Left ventricle myocardium inferior (tissue), 1 donor: ENCODE measurements around the gene DUSP10. TPM values are rescaled to one million over a fixed set of nuclear protein-coding genes. Genes with fewer than 3 reads are reported as not detected.

Source experiments
- DNase-seq: peaks from one replicate; pipeline ENCODE4 v3.0.0-alpha.2; 2020
- H3K27ac ChIP-seq: fragments of 200-600 bp; replicated peaks from 2 replicates; pipeline ENCODE4 v1.8.0; 2021
- H3K27me3 ChIP-seq: fragments of 200-600 bp; 2 replicates; pipeline ENCODE4 v1.8.0; 2021; ENCODE audit warnings: low read depth
- H3K36me3 ChIP-seq: fragments of 200-600 bp; 2 replicates; pipeline ENCODE4 v1.8.0; 2021
- H3K4me1 ChIP-seq: fragments of 200-600 bp; 2 replicates; pipeline ENCODE4 v1.8.0; 2021
- H3K4me3 ChIP-seq: fragments of 200-600 bp; 2 replicates; pipeline ENCODE4 v1.8.0; 2021; ENCODE audit warnings: mild to moderate bottlenecking, moderate library complexity
- H3K9me3 ChIP-seq: fragments of 200-600 bp; replicated peaks from 2 replicates; pipeline ENCODE4 v1.8.0; 2021
- intact Hi-C: fragments of 100-400 bp; cut with micrococcal nuclease; formaldehyde crosslinking; loops from one replicate; pipeline ENCODE4 v1.11.0; 2022
- total RNA-seq: library from RNA; stranded (reverse); fragmentation: NEBNext Ultra II Directional; extraction: Animal tissue kit (Norgen Biotek cat#: 25700); gene quantifications from one replicate; pipeline ENCODE4 v1.2.1, GENCODE V29; 2021
- TF ChIP-seq, protein P1 (sequence below): fragments of 200-600 bp; IDR thresholded peaks from 2 replicates; pipeline ENCODE4 v1.8.0; 2021; ENCODE audit warnings: antibody characterized with exemption, mild to moderate bottlenecking, borderline replicate concordance
- donor health status: DM: no; HTN: yes; CAD: no; lungs with severe emphysema.

The DUSP10 gene
- total RNA-seq, 1 donor from 2014 or later, result 4.6 TPM

DNA sequence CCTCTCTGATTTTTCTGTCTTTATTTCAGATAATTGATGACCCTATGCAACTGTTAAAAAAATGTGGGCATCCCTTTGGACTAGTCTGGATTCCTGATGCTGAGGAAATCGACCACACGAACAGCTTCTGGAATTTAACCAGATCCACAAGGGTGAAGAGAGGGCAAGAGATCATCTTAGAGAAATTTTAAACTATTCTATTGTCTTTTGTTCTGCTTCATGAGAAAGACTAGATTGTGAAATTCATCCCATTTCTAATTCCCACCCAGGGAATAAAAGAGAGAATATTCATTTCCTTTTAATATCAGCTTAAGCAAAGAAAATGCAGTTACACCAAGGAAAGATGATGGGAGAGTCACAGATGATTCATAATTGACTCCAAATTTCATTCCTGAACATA is 71.8 kb downstream of the DUSP10 start:
- TF ChIP-seq, protein P1, sequence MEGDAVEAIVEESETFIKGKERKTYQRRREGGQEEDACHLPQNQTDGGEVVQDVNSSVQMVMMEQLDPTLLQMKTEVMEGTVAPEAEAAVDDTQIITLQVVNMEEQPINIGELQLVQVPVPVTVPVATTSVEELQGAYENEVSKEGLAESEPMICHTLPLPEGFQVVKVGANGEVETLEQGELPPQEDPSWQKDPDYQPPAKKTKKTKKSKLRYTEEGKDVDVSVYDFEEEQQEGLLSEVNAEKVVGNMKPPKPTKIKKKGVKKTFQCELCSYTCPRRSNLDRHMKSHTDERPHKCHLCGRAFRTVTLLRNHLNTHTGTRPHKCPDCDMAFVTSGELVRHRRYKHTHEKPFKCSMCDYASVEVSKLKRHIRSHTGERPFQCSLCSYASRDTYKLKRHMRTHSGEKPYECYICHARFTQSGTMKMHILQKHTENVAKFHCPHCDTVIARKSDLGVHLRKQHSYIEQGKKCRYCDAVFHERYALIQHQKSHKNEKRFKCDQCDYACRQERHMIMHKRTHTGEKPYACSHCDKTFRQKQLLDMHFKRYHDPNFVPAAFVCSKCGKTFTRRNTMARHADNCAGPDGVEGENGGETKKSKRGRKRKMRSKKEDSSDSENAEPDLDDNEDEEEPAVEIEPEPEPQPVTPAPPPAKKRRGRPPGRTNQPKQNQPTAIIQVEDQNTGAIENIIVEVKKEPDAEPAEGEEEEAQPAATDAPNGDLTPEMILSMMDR, result no peak
- no peak overlapping the region for H3K27ac ChIP-seq
- peaks cover 10% of the 10 kb centered on the region for H3K27me3 ChIP-seq
- intact Hi-C loops, result no loop called here
- no peak for DNase-seq
- H3K4me1 ChIP-seq, result no peaks in the 10 kb centered on the region
- no peak overlapping the region for H3K4me3 ChIP-seq
- no peaks in the 10 kb centered on the region for H3K36me3 ChIP-seq
- no peaks in the 10 kb centered on the region for H3K9me3 ChIP-seq

DNA sequence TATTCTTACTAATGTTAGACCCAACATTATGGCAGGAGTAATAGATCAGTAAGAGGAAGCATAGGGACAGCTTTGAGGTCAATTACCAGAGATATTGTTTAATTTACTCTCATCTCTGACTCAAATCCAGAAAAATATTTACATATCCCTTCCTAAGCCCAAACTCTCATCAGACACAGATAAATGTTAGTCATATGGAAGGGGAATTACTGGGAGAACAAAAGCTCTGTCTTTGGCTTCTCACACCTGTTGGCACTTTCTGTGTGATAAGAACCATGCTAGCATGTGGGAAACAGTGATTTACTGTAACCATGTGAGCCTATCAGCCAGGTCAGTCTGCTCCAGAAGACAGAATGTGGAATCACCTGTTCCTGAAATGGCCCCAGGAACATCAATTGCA is 72.4 kb downstream of the DUSP10 start:
- TF ChIP-seq, protein P1, result no peak
- Histone ChIP-seq H3K36me3 (no peaks in the 10 kb centered on the region), H3K27ac (no peak overlapping the region), H3K9me3 (no peaks in the 10 kb centered on the region), H3K4me1 (no peaks in the 10 kb centered on the region), H3K27me3 (peaks cover 10% of the 10 kb centered on the region), H3K4me3 (no peak overlapping the region)
- no peak for DNase-seq
- intact Hi-C loops, result loop anchor here (10.0 kb wide), 1 partner anchor 55 kb away; no protein-coding TSS in a partner anchor

DNA sequence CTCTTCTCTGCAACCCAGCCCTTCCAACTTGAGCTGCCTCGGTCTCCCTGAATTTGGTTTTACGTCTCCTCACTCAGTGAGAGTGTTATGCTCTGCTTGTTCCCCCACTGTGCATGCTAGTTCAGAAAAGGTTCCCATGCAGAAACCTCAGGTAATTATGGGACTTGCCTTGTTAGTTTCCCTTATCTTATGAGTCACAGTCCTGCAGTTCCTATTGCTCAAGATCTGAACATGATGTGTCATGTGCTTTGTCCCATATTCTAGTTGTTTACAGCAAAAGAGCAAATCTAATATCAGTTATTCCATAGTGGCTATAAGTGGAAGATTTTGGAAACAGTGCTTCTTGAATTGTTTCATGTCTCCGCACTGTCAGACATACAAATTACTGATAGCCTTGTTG is 74.4 kb downstream of the DUSP10 start:
- no peaks in the 10 kb centered on the region for H3K9me3 ChIP-seq
- intact Hi-C loops, result loop anchor here (10.0 kb wide), 1 partner anchor 57 kb away; no protein-coding TSS in a partner anchor

DNA sequence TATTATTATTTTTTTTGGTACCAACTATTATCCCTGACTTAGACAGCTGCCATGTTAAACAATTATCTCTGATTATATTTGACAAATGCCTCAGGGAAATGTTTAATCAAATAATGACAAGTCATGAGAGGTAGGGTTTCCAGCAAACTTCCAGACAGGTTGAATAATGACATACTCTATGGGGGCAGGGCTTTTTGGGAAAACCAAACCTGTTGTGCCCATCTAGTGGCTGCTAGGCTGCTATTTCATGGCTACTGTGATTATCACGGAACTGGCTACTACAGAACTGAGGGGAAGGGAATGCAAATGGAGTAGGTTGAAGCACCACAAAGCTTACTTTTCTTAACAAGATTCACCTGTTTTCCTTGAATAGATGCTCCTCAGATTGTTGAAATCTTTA is 77.6 kb downstream of the DUSP10 start:
- Histone ChIP-seq H3K36me3 (no peaks in the 10 kb centered on the region), H3K27ac (no peak overlapping the region), H3K27me3 (peaks cover 10% of the 10 kb centered on the region), H3K9me3 (no peaks in the 10 kb centered on the region), H3K4me1 (no peaks in the 10 kb centered on the region), H3K4me3 (no peak overlapping the region)
- TF ChIP-seq, protein P1, result no peak
- DNase-seq, result no peak
- intact Hi-C loops, result loop anchor here (10.0 kb wide), 1 partner anchor 61 kb away; no protein-coding TSS in a partner anchor

More for the DNA sequence above, 74.4 kb downstream of the DUSP10 start:
- DNase-seq, result no peak
- Histone ChIP-seq H3K4me3 (no peak overlapping the region), H3K36me3 (no peaks in the 10 kb centered on the region), H3K27ac (no peak overlapping the region), H3K4me1 (no peaks in the 10 kb centered on the region), H3K27me3 (peaks cover 10% of the 10 kb centered on the region)
- TF ChIP-seq, protein P1, result no peak

DNA sequence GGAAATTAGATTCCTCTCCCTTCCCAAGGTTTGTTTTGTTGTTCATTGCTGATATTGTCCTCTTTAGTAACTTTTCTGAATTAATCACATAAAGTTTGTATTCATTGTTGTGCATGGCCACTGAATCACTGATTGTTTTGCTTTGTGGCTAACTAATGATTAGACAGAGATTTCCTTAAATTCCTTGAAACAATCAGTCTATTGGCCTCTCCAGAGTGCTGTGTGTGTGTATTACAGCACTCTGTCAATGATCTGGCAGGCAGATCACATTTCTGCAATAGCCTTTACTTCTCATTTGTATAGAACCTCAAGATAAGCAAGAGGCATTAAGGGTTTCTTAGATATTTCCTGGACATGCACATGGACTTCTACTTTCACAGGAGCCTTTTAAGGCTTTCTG is 78.6 kb downstream of the DUSP10 start:
- Histone ChIP-seq H3K9me3 (no peaks in the 10 kb centered on the region), H3K4me3 (no peak overlapping the region), H3K4me1 (no peaks in the 10 kb centered on the region), H3K27me3 (peaks cover 10% of the 10 kb centered on the region), H3K27ac (no peak overlapping the region), H3K36me3 (no peaks in the 10 kb centered on the region)
- intact Hi-C loops, result loop anchor here (10.0 kb wide), 1 partner anchor 61 kb away; no protein-coding TSS in a partner anchor
- TF ChIP-seq, protein P1, result no peak
- no peak for DNase-seq
